ENCODE measurements around the gene ANO10.

GRCh38 chr3:43390255-43390588, 231.6 kb downstream of the ANO10 start:
- no peak for TF ChIP-seq CTCF (tag by site-specific recombination; IDR thresholded peaks at IDR 0.05)
- TF ChIP-seq ZNF416 (tag by site-specific recombination; IDR thresholded peaks at IDR 0.05): no peak
- TF ChIP-seq KLF16 (tag by site-specific recombination; IDR thresholded peaks at IDR 0.05): no peak
- no peak for TF ChIP-seq KLF7 (tag by site-specific recombination; IDR thresholded peaks at IDR 0.05; ENCODE audit: borderline replicate concordance)
- TF ChIP-seq ZNF677 (tag by site-specific recombination; IDR thresholded peaks at IDR 0.05): no peak
- TF ChIP-seq YY1 (tag by site-specific recombination; IDR thresholded peaks at IDR 0.05): no peak
- TF ChIP-seq REST (tag by site-specific recombination; IDR thresholded peaks at IDR 0.05): no peak
- no peak for TF ChIP-seq ZNF354C (tag by site-specific recombination; IDR thresholded peaks at IDR 0.05; ENCODE audit: borderline replicate concordance, low read depth)
